Pancreas (tissue), 10 donors: ENCODE measurements around the gene ADCK2. TPM values are rescaled to one million over a fixed set of nuclear protein-coding genes. Genes with fewer than 3 reads are reported as not detected.

Experiments used
- ATAC-seq, 4 donors: fragments of 200-7000 bp; cut with Tn5 transposase; one replicate each; pipeline versions ENCODE4 v1.8.0 to v1.9.1; 2020; ENCODE audit warnings: mild to moderate bottlenecking in 4 of 4, moderate library complexity in 4 of 4
- DNase-seq, 6 donors: peaks; one replicate each; pipeline ENCODE4 v3.0.0-alpha.2; 2020
- FAIRE-seq: peaks from 2 replicates; lab custom pipeline; 2012; peaks lifted over from hg19 to GRCh38; lab: Jason Lieb, UNC
- H3K27ac ChIP-seq, 4 donors: fragments of 200-600 bp; sonication (generic); 1 replicate in 3 of 4; 2 replicates in 1 of 4; pipeline versions ENCODE4 v1.5.0 to v1.8.0; 2020
- H3K27me3 ChIP-seq, 4 donors: fragments of 200-600 bp; one replicate each; pipeline ENCODE4 v1.8.0; 2021
- H3K36me3 ChIP-seq, 3 donors: fragments of 200-600 bp; sonication (generic) in 1 of 3; one replicate each; pipeline versions ENCODE4 v1.5.0 to v1.8.0; 2020 to 2021
- H3K4me1 ChIP-seq, 3 donors: fragments of 200-600 bp; one replicate each; pipeline ENCODE4 v1.8.0; 2021
- H3K4me3 ChIP-seq, 4 donors: fragments of 200-600 bp; sonication (generic) in 2 of 4; one replicate each; pipeline versions ENCODE4 v1.5.0 to v1.8.0; 2020 to 2021
- H3K9me3 ChIP-seq, 4 donors: fragments of 200-600 bp; one replicate each; pipeline ENCODE4 v1.8.0; 2021
- CTCF ChIP-seq, 4 donors: fragments of 200-600 bp; sonication (generic) in 3 of 4; IDR thresholded peaks; one replicate each; pipeline versions ENCODE4 v1.5.0 to v1.8.0; 2021; ENCODE audit warnings: antibody characterized with exemption in 4 of 4
- WGBS, 2 donors: extraction: QIAGEN DNeasy Blood & Tissue Kit; methylation state at CpG; one replicate each; pipeline ENCODE4 v1.1.7; 2013; 5-methylcytosine and 5-hydroxymethylcytosine counted together
- intact Hi-C, 3 donors: fragments of 100-400 bp; cut with DNase I; formaldehyde crosslinking; loops; one replicate each; pipeline versions ENCODE4 v1.11.1 to v1.14.2; 2022
- polyA plus RNA-seq, 2 donors: library from polyadenylated mRNA; stranded (reverse); fragments of 200-250 nt; gene quantifications; one replicate each; pipeline ENCODE4 v1.2.3, GENCODE V29; 2013
- total RNA-seq, 6 donors: library from RNA; stranded (reverse); fragmentation: NEBNext Ultra II Directional in 4 of 6; extraction: Animal tissue kit (Norgen Biotek cat#: 25700) in 4 of 6; gene quantifications; one replicate each; pipeline versions ENCODE4 v1.2.1 to v1.2.4, GENCODE V29; 2021 to 2023
- donor health status: healthy with polysubstance abuse.
- donor health status: DM: no; HTN: no; CAD: no; lungs with moderate emphysema.
- donor health status: DM: no; HTN: no; CAD: no.
- donor health status: control.
- donor health status: control.
- donor health status: Bipolar disorder and iron deficiency.
- donor health status: DM: yes; HTN: yes; CAD: no.
- donor health status: DM: no; HTN: no; CAD: no.
- donor health status: DM: no; HTN: no; CAD: no.
- donor health status: DM: yes; HTN: yes; CAD: no.

ADCK2 gene
- total and polyA plus RNA-seq, 8 donors = 6.5 to 13.3 (median 8.4) TPM

DNA sequence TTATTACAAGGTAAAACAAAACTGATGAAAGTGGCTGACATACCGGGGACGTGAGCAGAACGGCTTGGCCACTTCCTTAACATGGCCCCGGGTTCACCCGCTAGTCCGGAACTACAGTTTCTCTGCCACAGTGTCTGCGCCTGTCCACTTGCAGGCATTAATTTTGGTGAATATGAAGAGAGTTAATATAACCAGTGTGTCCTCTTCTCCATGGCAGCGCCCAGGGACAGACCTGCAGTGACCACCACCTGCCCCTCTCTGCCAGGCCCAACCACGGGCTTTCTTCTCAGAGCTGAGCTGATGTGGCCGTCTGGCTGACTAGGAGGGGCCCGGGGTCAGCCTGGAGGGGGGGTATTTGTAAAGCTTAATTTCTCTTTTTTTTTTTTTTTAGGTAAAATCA lies 22.6 kb downstream of the ADCK2 start:
- 91 to 93% methylated on average over 11 of the region's 11 CpGs for WGBS, 2 donors

DNA sequence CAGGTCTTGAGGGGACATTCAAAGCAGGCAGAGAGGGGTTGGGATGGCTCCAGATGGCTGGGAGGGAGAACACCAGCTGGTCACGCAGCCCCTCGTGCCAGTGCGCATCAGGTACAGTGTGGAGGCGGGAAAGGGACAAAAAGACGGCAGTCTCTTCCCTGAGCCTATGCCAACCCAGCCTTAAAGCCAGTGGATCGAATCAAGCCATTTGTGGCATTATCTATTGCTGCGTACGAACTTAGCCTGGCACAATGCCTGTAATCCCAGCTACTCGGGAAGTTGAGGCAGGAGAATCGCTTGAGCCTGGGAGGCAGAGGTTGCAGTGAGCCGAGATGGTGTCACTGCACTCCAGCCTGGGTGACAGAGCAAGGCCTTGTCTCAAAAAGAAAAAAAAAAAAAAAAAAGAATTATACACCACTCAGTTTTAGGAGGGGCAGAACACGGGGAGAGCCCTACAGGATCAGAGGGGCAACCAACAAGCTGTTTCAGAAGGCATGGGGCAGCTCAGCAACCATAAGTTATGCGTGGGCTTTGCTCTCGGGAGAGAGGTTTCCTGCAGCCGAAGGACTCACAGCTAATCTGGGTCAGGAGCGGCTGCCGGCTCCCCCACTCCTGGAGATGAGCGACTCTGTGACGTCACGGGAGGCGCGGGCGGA lies 23.4 kb downstream of the ADCK2 start:
- FAIRE-seq = no peak

More for the DNA sequence above, 22.6 kb downstream of the ADCK2 start:
- FAIRE-seq (no peak), DNase-seq (no peak), ATAC-seq (no peak)
- peak overlapping the region in 1 of 4 donors; percentile 87 for H3K27ac ChIP-seq
- H3K36me3 ChIP-seq = no peaks in the 10 kb centered on the region
- peaks cover 0 to 7% (median 5%) of the 10 kb centered on the region in 3 donors for H3K4me1 ChIP-seq
- no peaks in the 10 kb centered on the region for H3K27me3 ChIP-seq
- TF ChIP-seq CTCF (IDR thresholded peaks at IDR 0.05) = no peak
- no peak overlapping the region for H3K4me3 ChIP-seq
- H3K9me3 ChIP-seq = no peaks in the 10 kb centered on the region
- intact Hi-C loops = no loop called here

DNA sequence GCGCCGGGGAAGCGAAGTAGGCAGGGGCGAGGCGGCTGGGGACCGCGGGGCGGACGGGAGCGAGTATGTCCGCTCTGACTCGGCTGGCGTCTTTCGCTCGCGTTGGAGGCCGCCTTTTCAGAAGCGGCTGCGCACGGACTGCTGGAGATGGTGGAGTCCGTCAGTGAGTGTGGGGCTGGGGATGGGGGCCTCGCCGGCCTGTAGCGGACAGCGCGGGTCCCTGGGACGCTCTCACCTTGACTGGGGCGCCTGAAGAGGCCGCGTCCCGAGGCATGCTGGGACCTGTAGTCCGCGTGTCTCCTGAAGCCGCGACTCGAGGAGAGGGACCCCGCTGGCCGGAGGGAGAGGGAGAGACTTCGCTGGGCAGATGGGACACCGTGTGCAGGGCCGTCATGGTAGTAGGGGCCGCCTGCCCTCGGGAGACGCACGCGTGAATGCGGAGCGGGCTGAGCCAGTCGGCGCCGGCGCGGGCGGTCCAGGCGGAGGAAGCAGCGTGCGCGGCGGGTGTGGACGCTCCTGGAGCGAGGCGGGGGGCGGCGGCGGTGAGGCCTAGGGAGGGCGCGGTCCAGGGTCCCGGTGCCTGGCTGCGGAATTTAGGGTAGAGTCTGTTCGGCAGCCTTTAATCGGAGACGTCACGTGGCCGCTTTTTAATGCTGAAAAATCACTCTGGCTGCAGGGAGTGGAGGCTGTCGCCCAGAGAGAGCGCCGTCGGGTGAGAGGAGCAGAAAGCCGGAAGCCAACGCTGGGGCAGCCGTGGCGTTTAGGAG lies 24.1 kb downstream of the ADCK2 start, which contains the start of gene NDUFB2:
TSS of gene NDUFB2 (plus strand) at position 29 of the 767 bp plus-strand sequence. CDS start at position 66, 37 bp downstream.
- Histone ChIP-seq H3K4me1 (peaks cover 0 to 7% (median 5%) of the 10 kb centered on the region in 3 donors), H3K4me3 (peak within 1 kb of the TSS; percentile 53 to 97 (median 80)), H3K36me3 (no peaks in the 10 kb centered on the region), H3K9me3 (no peaks in the 10 kb centered on the region), H3K27me3 (no peaks in the 10 kb centered on the region), H3K27ac (peak within 1 kb of the TSS; percentile 85 to 91 (median 88))
- DNase-seq (peak; percentile 57 to 96 (median 72)), ATAC-seq (peak; percentile 94 to 98 (median 94)), FAIRE-seq (no peak)
- no peak for TF ChIP-seq CTCF (IDR thresholded peaks at IDR 0.05)
- 0 to 1% methylated on average over 51 to 82 of the region's 82 CpGs for WGBS, 2 donors
- intact Hi-C loops = no loop called here

More for the DNA sequence above, 23.4 kb downstream of the ADCK2 start:
- no peaks in the 10 kb centered on the region for H3K27me3 ChIP-seq
- H3K36me3 ChIP-seq = no peaks in the 10 kb centered on the region
- H3K27ac ChIP-seq = peak overlapping the region; percentile 85 to 91 (median 88)
- peaks cover 0 to 7% (median 5%) of the 10 kb centered on the region in 3 donors for H3K4me1 ChIP-seq
- intact Hi-C loops = no loop called here
- TF ChIP-seq CTCF (IDR thresholded peaks at IDR 0.05) = no peak
- peak in 1 of 4 donors; percentile 1 for ATAC-seq
- WGBS, 2 donors = 17% methylated on average over 23 of the region's 23 CpGs
- no peaks in the 10 kb centered on the region for H3K9me3 ChIP-seq
- DNase-seq = peak in 4 of 6 donors; percentile 89 to 94 (median 92)
- H3K4me3 ChIP-seq = peak overlapping the region; percentile 53 to 97 (median 80)

GRCh38 chr7:140697447-140698143 lies 24.9 kb downstream of the ADCK2 start:
- Histone ChIP-seq H3K4me1 (peaks cover 0 to 7% (median 5%) of the 10 kb centered on the region in 3 donors), H3K36me3 (no peaks in the 10 kb centered on the region), H3K27ac (peak overlapping the region; percentile 85 to 91 (median 88)), H3K4me3 (peak overlapping the region; percentile 53 to 97 (median 80)), H3K9me3 (no peaks in the 10 kb centered on the region), H3K27me3 (no peaks in the 10 kb centered on the region)
- no peak for ATAC-seq
- DNase-seq = no peak
- WGBS, 2 donors = 24 to 27% methylated on average over 23 to 24 of the region's 24 CpGs
- FAIRE-seq = no peak
- intact Hi-C loops = no loop called here
- no peak for TF ChIP-seq CTCF (IDR thresholded peaks at IDR 0.05)
